ENCODE measurements around the gene NFKBIL1.

NFKBIL1 gene

GRCh38 chr6:31535538-31536324 lies 11.7 kb upstream of the NFKBIL1 start:
- no peak for DNase-seq

DNA sequence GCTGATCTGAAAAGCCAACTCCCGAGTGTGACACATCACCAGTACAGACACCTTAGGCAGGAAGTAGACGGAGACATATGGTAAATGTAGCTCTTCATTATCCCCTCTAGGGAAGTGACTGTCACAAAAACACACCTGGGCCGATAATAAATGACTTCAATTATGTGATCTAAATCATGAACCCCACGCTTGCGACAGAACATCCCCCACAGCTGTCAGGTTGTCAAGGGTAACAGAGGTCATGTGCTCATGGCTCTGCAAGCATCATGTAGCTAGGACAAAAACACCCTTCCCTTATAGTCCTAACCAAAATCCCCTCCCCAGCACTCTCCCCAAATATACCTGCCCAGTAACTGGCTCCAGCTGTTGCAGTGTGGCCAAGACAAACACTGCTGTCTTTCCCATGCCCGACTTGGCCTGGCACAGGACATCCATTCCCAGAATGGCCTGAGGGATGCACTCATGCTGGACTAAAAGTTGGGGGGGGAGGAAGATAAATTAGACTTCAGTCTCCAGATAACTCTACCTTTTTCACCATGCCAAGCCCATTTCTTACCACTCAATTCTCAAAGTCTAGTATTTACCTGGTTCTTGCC lies 8.5 kb upstream of the NFKBIL1 start:
- DNase-seq, result no peak

DNA sequence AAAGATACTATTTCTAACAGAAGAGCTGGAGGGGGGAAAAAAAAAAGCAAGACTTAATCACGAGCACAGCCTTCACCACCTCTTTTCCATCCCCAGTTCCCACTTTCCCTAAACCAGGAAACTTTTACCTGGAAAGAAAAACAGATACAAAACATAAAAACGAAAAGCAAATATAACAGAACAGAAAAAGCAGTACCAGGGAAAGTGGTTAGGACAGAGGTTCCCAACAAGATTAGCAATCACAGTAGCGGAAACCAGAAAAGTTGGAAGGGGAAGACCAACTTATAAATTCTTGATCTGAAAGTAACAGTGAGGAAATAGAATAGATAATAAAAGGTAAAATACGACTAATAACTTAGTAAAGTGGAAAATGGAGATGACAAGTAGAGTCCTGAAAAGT lies 6.8 kb upstream of the NFKBIL1 start:
- no peak for DNase-seq

DNA sequence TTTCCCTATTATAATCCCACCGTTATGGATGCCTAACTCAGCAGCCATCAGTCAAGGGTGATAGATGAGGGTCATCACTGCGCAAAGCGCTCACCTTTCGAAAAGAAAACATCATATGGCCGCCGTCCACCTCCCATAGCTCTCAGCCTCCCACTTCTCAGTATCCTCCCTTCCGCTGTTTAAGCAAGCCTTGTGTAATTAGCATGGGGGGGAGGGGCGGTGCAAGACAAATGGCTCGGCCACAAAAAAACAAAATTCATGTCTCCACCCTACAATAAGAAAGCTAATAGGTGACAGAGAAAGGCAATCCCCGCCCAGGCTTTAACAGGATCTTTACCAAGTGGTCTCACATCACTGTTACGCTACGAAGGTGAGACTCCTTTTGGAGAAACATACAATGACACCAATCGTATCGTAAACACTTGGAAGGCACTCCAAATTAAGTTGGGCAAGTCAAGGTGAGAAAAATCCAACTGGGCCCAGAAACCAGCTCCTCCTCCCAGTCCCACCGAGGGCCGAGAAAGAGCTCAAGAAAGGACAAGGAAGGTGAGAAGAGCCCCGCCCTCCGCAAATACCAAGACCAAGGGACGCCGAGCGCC lies 6.2 kb upstream of the NFKBIL1 start:
- peak; percentile 64 for DNase-seq

DNA sequence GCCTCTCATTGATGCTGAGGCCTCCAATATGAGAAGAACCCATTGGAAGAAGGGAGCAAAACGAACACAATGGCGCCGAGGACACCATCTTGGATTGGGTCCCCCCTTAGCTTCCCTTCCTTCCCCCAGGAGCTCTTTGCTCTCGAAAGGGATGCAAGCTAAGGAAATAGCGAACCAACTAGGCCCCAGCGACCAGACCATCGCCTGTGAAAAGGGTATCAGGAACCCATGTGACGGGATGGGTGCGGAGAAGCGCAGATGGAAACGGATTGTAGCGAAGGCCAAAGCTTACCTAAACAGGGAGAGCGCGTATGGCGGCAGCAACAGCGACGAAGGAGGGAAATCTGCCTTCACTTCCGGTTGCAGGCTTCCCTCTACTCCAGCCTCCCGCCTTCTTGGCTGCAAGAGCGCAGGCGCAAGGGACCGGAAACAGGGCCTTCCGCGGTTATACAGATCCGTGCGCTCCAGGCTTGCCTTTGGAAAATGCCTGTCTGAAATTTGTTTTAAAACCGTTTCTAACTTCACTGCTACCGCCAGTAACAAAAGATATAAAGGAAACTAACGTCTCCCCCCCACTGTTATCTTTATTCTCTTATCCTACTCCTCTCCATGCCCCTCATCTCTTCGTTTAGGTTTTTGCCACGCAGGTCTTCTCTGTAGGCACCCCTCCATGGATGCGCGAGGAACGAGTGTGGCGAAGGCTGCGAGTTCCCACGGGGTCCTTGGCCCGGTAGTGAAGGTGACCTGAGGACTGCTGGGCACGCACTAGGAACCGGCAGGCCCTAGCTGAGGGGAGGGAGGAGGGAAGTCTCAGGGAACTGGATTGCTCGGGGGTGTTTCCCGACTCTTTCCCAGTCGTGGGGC lies 5.5 kb upstream of the NFKBIL1 start, which contains the start of gene DDX39B:
Gene DDX39B (minus strand): TSS at position 346 of the 864 bp plus-strand sequence. CDS start 1,471 bp downstream, outside the sequence.
- peak; percentile 90 for DNase-seq

GRCh38 chr6:31543639-31544038 lies 3.8 kb upstream of the NFKBIL1 start:
- no peak for DNase-seq

- no peak for DNase-seq
Observed at GRCh38 chr6:31544676-31545075, 2.7 kb upstream of the NFKBIL1 start.

DNA sequence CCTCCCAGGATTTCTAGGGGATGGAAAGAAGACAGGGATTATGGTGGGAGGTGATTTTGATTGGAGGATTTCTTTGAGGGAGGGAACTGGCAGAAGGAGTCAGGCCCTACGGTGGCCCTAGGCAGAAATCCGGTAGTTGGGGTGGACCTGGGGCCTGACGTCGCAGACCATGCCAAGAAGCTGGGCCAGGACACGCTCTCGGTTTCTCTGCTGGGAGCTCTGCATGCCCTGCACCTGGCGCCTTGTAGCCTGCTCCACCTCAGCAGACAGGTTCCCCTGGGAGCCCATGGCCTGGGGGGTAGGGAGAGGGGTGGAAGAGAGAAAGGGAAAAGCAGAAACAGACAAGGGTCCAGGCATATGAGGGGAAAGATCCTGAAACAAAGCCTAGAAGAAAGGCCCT lies 2.1 kb upstream of the NFKBIL1 start:
- DNase-seq, result no peak

DNA sequence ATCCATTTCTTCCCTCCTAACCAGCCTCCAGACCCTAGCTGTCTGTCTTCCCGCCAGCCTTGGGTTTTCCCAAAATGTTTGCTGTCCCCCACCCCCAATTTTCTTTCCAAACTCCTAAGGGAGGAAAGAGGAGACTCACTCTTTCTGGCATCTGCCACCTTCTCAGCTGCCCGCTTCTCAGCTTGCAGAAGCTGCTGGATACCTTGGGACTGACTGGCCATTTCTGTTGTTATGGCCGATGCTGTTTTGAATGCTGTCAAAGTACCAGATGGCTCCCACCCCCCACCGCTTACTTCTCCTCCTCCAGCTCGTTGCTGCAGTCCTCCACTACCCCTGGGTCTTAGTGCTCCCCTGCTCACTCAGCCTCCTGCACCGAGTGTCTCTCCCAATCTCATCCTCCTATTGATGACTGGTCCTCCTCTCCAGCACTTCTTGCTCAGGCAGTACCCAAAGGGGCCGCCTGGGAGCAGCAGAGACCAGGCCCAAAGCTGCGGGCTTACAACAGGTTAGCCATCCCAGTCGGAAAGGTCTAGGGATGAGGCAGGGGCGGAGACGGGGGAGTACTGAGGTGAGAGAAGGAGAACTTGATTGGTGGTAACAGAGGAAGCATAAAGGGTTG lies 960 bp upstream of the NFKBIL1 start, which contains the start of gene ATP6V1G2:
Gene ATP6V1G2 (minus strand): TSS at position 270 of the 619 bp plus-strand sequence. CDS start 49 bp downstream, at position 221.
- DNase-seq, result peak; percentile 84

- no peak for DNase-seq
Observed at GRCh38 chr6:31547727-31548543, 527 bp downstream of the NFKBIL1 start.

- no peak for DNase-seq
Observed at GRCh38 chr6:31548544-31548873, 1.1 kb downstream of the NFKBIL1 start.

DNA sequence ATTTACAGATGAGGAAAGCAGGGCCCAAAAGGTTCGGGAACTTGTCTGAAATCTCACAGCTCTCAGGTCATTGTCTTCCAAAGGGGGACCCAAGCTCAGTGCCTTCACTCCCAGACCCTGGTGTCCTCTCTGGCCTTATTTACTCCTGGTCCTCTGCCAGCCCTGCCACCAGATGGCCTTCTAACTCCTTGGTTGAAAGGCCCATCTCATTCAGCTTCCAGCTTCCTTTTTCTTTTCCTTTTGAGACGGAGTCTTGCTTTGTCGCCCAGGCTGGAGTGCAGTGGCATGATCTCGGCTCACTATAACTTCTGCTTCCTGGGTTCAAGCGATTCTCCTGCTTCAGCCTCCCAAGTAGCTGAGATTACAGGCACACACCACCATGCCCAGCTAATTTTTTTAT lies 4.0 kb downstream of the NFKBIL1 start:
- DNase-seq, result peak; percentile 62

DNA sequence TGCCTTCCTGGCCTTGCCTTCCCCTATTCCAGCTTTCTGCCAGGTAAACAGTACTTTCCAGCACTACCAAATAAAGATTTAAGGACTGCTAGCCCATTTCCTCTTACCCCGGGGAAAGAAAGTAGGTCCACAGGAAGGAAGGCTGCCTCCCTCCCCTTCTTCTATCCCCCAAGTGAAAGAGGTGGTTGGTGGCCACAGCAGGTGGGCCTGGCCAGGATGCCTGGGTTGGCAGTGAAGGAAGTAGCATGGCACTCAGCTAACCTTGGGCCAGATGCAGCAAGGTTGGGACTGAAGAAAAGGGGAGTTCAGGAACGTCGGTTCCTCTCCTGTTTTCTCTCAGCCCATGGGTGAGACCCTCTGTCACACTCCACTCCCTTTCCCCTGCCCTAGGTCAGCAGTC lies 8.9 kb downstream of the NFKBIL1 start:
- DNase-seq, result no peak

DNA sequence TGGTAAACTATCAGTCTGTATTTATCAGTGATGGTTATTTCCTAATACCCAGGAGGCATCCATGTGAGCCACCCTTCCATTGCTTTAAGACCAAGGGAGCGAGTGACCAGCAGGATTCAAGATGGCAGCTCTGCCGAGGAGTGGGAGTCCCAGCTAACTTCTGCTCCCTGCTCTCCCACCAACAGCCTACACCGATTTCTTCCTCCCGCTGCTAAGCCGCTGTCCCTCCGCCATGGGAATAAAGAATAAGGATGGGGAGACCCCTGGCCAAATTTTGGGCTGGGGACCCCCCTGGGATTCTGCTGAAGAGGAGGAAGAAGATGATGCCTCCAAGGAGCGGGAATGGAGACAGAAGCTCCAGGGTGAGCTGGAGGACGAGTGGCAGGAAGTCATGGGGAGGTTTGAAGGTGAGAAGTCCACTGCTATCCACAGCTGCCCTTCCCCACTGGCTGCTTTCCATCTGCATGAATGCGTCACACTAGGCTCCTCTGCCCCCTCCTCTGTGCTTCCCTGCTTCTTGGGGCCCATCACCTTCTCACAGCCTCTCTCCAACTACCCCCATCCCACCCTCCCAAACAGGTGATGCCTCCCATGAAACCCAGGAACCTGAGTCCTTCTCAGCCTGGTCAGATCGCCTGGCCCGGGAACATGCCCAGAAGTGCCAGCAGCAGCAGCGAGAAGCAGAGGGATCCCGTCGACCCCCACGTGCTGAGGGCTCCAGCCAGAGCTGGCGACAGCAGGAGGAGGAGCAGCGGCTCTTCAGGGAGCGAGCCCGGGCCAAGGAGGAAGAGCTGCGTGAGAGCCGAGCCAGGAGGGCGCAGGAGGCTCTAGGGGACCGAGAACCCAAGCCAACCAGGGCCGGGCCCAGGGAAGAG lies 10.3 kb downstream of the NFKBIL1 start:
- no peak for DNase-seq

- no peak for DNase-seq
Observed at GRCh38 chr6:31558318-31558625, 10.9 kb downstream of the NFKBIL1 start.

GRCh38 chr6:31558631-31559500 lies 11.5 kb downstream of the NFKBIL1 start:
- DNase-seq, result peak; percentile 69

GRCh38 chr6:31559606-31559957 lies 12.2 kb downstream of the NFKBIL1 start:
- no peak for DNase-seq

GRCh38 chr6:31559958-31560696 lies 12.7 kb downstream of the NFKBIL1 start:
- DNase-seq, result no peak

DNA sequence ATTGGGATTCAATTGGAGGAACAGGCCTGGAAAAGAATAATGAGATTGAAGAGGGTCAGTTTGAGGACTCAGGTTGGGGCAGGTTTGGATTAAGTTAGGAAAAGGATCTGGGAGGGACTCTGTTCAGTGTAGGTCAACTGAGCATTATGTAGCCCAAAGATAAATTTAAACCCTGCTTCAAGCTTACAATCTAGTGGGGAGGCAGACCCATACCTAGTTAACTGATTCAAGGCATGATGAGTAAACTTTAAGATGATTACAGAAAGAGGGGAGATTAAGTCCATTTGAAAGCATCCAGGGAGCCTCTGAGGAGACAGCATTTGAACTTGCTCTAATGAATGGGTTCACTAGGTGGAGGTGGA lies 13.3 kb downstream of the NFKBIL1 start:
- no peak for DNase-seq

All from activated CD8-positive, alpha-beta memory T cell treated with anti-CD3 and anti-CD28 coated beads, Interleukin-2, amount 50 U/mL, for 4 hours (primary cell).